OCI-LY1 (cell line): ENCODE measurements around the gene AGAP1.

Source experiments
- H2AFZ ChIP-seq: fragments of 200-600 bp; sonication (generic), shearing (Covaris generic); 2 replicates; pipeline ENCODE4 v1.6.0; 2014; ENCODE audit warnings: antibody characterized with exemption, mild to moderate bottlenecking, low read length
- H3F3A ChIP-seq: fragments of 200-600 bp; sonication (generic), shearing (Covaris generic); 2 replicates; pipeline ENCODE4 v1.6.0; 2014; ENCODE audit warnings: mild to moderate bottlenecking, antibody characterized with exemption, low read length, moderate library complexity; ENCODE audit not compliant: insufficient read depth
- H3K27ac ChIP-seq: fragments of 200-600 bp; sonication (generic); 2 replicates; pipeline ENCODE4 v1.5.1; 2014; ENCODE audit warnings: low read length, mixed run types, mild to moderate bottlenecking, low read depth; ENCODE audit not compliant: poor library complexity, severe bottlenecking
- H3K27me3 ChIP-seq: fragments of 200-600 bp; sonication (generic); 2 replicates; pipeline ENCODE4 v1.6.0; 2014; ENCODE audit warnings: antibody characterized with exemption, mild to moderate bottlenecking, low read length, moderate library complexity; ENCODE audit not compliant: insufficient read depth
- H3K36me3 ChIP-seq: fragments of 200-600 bp; sonication (generic); 2 replicates; pipeline ENCODE4 v1.6.1; 2014; ENCODE audit warnings: mild to moderate bottlenecking, antibody characterized with exemption, low read length, moderate library complexity, mixed read lengths; ENCODE audit not compliant: insufficient read depth
- H3K4me1 ChIP-seq: fragments of 200-600 bp; sonication (generic); 2 replicates; pipeline ENCODE4 v1.5.1; 2014; ENCODE audit warnings: mild to moderate bottlenecking, low read length, moderate library complexity; ENCODE audit not compliant: insufficient read depth, severe bottlenecking
- H3K4me2 ChIP-seq: fragments of 200-600 bp; sonication (generic), shearing (Covaris generic); 2 replicates; pipeline ENCODE4 v1.6.1; 2014; ENCODE audit warnings: low read length
- H3K4me3 ChIP-seq: fragments of 200-600 bp; sonication (generic); 2 replicates; pipeline ENCODE4 v1.5.1; 2014; ENCODE audit warnings: low read length, low read depth, mild to moderate bottlenecking, mixed read lengths; ENCODE audit not compliant: poor library complexity, severe bottlenecking
- H3K79me2 ChIP-seq: fragments of 200-600 bp; shearing (Covaris generic); 2 replicates; pipeline ENCODE4 v1.6.1; 2016; ENCODE audit warnings: mixed run types, low read length, mixed read lengths; ENCODE audit not compliant: insufficient read depth
- H3K9ac ChIP-seq: fragments of 200-600 bp; sonication (generic), shearing (Covaris generic); 2 replicates; pipeline ENCODE4 v1.6.1; 2014; ENCODE audit warnings: mild to moderate bottlenecking, low read length, mixed read lengths
- H3K9me2 ChIP-seq: fragments of 200-600 bp; sonication (generic), shearing (Covaris generic); 2 replicates; pipeline ENCODE4 v1.6.1; 2014; ENCODE audit warnings: low read depth, mild to moderate bottlenecking, low read length, mixed read lengths
- H3K9me3 ChIP-seq: fragments of 200-600 bp; shearing (Covaris generic); 2 replicates; pipeline ENCODE4 v1.6.1; 2014; ENCODE audit warnings: low read length, mixed read lengths
- H4K20me1 ChIP-seq: fragments of 200-600 bp; sonication (generic), shearing (Covaris generic); 2 replicates; pipeline ENCODE4 v1.6.0; 2016; ENCODE audit warnings: mild to moderate bottlenecking, low read length; ENCODE audit not compliant: insufficient read depth
- EZH2 ChIP-seq: fragments of 200-600 bp; sonication (generic), shearing (Covaris generic); IDR thresholded peaks from 2 replicates; pipeline ENCODE4 v1.8.0; 2017; ENCODE audit warnings: borderline replicate concordance, mixed run types, mild to moderate bottlenecking, antibody characterized with exemption, low read length, moderate library complexity, mixed read lengths
- TF ChIP-seq, protein P1 (sequence below): fragments of 200-600 bp; sonication (generic), shearing (Covaris generic); IDR thresholded peaks from 2 replicates; pipeline ENCODE4 v1.5.1; 2017; ENCODE audit warnings: mild to moderate bottlenecking, antibody characterized with exemption, low read length, moderate library complexity, mixed read lengths

The AGAP1 gene

DNA sequence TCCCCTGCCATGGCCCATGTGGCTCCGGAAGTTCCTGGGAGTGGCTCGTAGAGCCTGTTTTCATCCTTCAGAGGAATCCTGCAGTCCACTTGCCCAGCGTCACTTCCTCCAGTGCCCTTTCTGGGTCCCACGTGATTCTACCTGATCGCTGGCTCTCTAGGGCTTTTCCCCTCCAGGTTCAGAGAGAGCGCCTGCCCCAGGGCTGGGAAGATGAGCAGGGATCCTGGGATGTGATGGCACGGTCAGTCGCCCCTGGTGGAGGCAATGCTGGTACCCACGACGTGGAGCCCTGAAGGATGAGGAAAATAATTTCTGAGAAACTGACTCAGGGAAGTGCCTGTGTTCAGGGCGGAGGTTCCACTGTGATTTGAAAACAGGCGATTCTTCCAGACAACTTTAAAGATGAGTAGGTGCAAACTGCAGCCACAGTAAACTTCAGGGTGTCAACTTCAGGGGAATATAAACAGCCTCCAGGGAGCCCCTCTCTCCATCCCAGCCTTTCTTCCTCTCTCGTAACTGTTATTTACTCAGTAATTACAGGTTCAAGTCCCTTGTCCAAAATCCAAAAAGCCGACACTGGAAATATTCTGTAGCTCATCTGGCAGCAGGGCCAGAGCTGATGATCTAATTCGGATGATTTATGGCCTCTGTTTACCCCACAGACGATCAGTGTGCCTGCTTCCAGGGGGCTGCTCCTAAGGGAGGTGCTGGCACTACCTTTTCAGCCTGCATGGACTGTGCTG lies 105.9 kb downstream of the AGAP1 start:
- Histone ChIP-seq H2AFZ (no peak overlapping the region), H3K79me2 (no peaks in the 10 kb centered on the region), H3K4me2 (no peak overlapping the region), H3K9me2 (no peaks in the 10 kb centered on the region), H3K4me3 (no peak overlapping the region), H4K20me1 (no peaks in the 10 kb centered on the region), H3K27ac (no peak overlapping the region), H3K4me1 (no peaks in the 10 kb centered on the region), H3K9ac (no peak overlapping the region), H3K36me3 (no peaks in the 10 kb centered on the region), H3K27me3 (no peaks in the 10 kb centered on the region; the same call in none of the 2 replicates), H3K9me3 (no peaks in the 10 kb centered on the region), H3F3A (no peaks in the 10 kb centered on the region)
- TF ChIP-seq EZH2 = no peak
- TF ChIP-seq, protein P1, sequence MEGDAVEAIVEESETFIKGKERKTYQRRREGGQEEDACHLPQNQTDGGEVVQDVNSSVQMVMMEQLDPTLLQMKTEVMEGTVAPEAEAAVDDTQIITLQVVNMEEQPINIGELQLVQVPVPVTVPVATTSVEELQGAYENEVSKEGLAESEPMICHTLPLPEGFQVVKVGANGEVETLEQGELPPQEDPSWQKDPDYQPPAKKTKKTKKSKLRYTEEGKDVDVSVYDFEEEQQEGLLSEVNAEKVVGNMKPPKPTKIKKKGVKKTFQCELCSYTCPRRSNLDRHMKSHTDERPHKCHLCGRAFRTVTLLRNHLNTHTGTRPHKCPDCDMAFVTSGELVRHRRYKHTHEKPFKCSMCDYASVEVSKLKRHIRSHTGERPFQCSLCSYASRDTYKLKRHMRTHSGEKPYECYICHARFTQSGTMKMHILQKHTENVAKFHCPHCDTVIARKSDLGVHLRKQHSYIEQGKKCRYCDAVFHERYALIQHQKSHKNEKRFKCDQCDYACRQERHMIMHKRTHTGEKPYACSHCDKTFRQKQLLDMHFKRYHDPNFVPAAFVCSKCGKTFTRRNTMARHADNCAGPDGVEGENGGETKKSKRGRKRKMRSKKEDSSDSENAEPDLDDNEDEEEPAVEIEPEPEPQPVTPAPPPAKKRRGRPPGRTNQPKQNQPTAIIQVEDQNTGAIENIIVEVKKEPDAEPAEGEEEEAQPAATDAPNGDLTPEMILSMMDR = no peak

DNA sequence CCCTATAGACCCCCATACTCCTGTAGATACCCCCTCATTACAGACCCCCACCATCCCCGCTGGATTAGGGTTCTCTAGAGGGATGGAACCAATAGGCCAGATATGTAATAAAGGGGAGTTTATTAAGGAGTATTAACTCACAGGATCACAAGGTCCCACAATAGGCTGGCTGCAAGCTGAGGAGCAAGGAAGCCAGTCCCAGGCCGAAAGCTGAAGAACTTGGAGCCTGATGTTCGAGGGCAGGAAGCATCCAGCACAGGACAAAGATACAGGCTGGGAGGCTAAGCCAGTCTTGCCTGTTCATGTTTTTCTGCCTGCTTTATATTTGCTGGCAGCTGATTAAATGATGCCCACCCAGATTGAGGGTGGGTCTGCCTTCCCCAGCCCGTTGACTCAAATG lies 106.6 kb downstream of the AGAP1 start:
- no peaks in the 10 kb centered on the region for H3K36me3 ChIP-seq
- no peak overlapping the region for H3K4me2 ChIP-seq
- H3K27me3 ChIP-seq = no peaks in the 10 kb centered on the region; the same call in none of the 2 replicates
- H3K27ac ChIP-seq = no peak overlapping the region
- no peaks in the 10 kb centered on the region for H3F3A ChIP-seq
- H3K9me3 ChIP-seq = no peaks in the 10 kb centered on the region
- H3K9me2 ChIP-seq = no peaks in the 10 kb centered on the region
- no peaks in the 10 kb centered on the region for H4K20me1 ChIP-seq
- H3K4me3 ChIP-seq = no peak overlapping the region
- no peaks in the 10 kb centered on the region for H3K4me1 ChIP-seq
- TF ChIP-seq, protein P1 = no peak
- TF ChIP-seq EZH2 = no peak
- no peaks in the 10 kb centered on the region for H3K79me2 ChIP-seq
- no peak overlapping the region for H2AFZ ChIP-seq
- no peak overlapping the region for H3K9ac ChIP-seq

DNA sequence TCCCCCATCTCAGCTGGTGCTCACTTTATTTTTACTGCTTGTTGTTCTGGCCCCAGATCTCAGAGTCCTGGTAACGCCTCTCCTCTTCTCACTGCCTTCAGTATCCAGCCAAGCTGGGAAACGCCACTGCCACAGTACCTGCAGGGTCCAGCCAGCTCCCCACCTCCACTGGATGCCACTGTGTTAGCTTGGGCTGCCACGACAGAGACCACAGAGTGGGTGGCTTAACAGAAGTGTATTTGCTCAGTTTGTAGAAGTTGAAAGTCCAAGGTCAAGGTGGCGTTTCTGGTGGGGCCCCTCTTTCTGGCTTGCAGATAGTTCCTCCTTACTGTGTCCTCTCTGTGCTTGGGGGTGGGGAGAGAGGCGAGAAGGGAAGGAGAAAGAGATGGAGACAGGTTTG lies 107.1 kb downstream of the AGAP1 start:
- Histone ChIP-seq H3K79me2 (no peaks in the 10 kb centered on the region), H4K20me1 (no peaks in the 10 kb centered on the region), H3K36me3 (no peaks in the 10 kb centered on the region), H3K9me3 (no peaks in the 10 kb centered on the region), H3K9ac (no peak overlapping the region), H3K9me2 (no peaks in the 10 kb centered on the region), H3K27ac (no peak overlapping the region), H3K4me3 (no peak overlapping the region), H3K4me1 (no peaks in the 10 kb centered on the region), H3K4me2 (no peak overlapping the region), H3K27me3 (peaks cover 5% of the 10 kb centered on the region), H3F3A (no peaks in the 10 kb centered on the region), H2AFZ (no peak overlapping the region)
- TF ChIP-seq EZH2 = no peak
- TF ChIP-seq, protein P1 = no peak
